SU-DHL-6 (cell line): ENCODE data around the gene KLF3.

ENCODE experiments used
- H2AFZ ChIP-seq: fragments of 200-600 bp; sonication (generic); 2 replicates; pipeline ENCODE4 v1.6.1; 2014; ENCODE audit warnings: low read depth, mild to moderate bottlenecking, moderate library complexity, mixed read lengths, antibody characterized with exemption, low read length; ENCODE audit not compliant: severe bottlenecking
- H3F3A ChIP-seq: fragments of 200-600 bp; shearing (Covaris generic); 2 replicates; pipeline ENCODE4 v1.6.0; 2016; ENCODE audit warnings: antibody characterized with exemption, mild to moderate bottlenecking; ENCODE audit not compliant: insufficient read depth
- H3K27ac ChIP-seq: fragments of 200-600 bp; sonication (generic); 2 replicates; pipeline ENCODE4 v1.5.1; 2016; ENCODE audit warnings: low read depth, mild to moderate bottlenecking, low read length, moderate library complexity, mixed read lengths
- H3K27me3 ChIP-seq: fragments of 200-600 bp; sonication (generic), shearing (Covaris generic); 2 replicates; pipeline ENCODE4 v1.6.0; 2014; ENCODE audit warnings: mild to moderate bottlenecking, low read length
- H3K36me3 ChIP-seq: fragments of 200-600 bp; sonication (generic); 2 replicates; pipeline ENCODE4 v1.6.1; 2014; ENCODE audit warnings: mild to moderate bottlenecking, low read length, mixed read lengths
- H3K4me2 ChIP-seq: fragments of 300-600, 200-600 bp; shearing (Covaris generic), sonication (generic); 2 replicates; pipeline ENCODE4 v1.6.0; 2014; ENCODE audit warnings: low read length, low read depth, mild to moderate bottlenecking; ENCODE audit not compliant: poor library complexity, severe bottlenecking
- H3K4me3 ChIP-seq: fragments of 200-600 bp; sonication (generic); 2 replicates; pipeline ENCODE4 v1.5.1; 2014; ENCODE audit warnings: antibody characterized with exemption, low read length, mild to moderate bottlenecking, mixed read lengths; ENCODE audit not compliant: insufficient read depth, poor library complexity, severe bottlenecking
- H3K79me2 ChIP-seq: fragments of 200-600 bp; sonication (generic); 2 replicates; pipeline ENCODE4 v1.6.1; 2014; ENCODE audit warnings: mild to moderate bottlenecking, low read length, moderate library complexity; ENCODE audit not compliant: insufficient read depth
- H3K9ac ChIP-seq: fragments of 200-600 bp; sonication (generic); 2 replicates; pipeline ENCODE4 v1.7.0; 2014; ENCODE audit warnings: mild to moderate bottlenecking, low read length
- H3K9me2 ChIP-seq: fragments of 200-600 bp; sonication (generic); replicated peaks from 2 replicates; pipeline ENCODE4 v1.6.1; 2014; ENCODE audit warnings: low read length; ENCODE audit not compliant: insufficient read depth
- H3K9me3 ChIP-seq: fragments of 200-600 bp; sonication (generic); 2 replicates; pipeline ENCODE4 v1.6.1; 2014; ENCODE audit warnings: low read length, mixed read lengths; ENCODE audit not compliant: insufficient read depth
- H4K20me1 ChIP-seq: fragments of 200-600 bp; sonication (generic); 2 replicates; pipeline ENCODE4 v1.6.1; 2014; ENCODE audit warnings: low read depth, mild to moderate bottlenecking, antibody characterized with exemption, low read length, moderate library complexity, mixed read lengths
- EZH2phosphoT487 ChIP-seq: fragments of 200-600 bp; sonication (generic), shearing (Covaris generic); conservative IDR thresholded peaks from 2 replicates; pipeline ENCODE4 v1.6.1; 2018; ENCODE audit warnings: mild to moderate bottlenecking, antibody characterized with exemption, low read length, moderate library complexity, mixed read lengths
- TF ChIP-seq, protein P1 (sequence below): fragments of 200-600 bp; sonication (generic); IDR thresholded peaks from one replicate; pipeline ENCODE4 v1.5.1; 2017; ENCODE audit warnings: antibody characterized with exemption, mild to moderate bottlenecking, low read length, moderate library complexity; ENCODE audit not compliant: insufficient read depth, poor library complexity, severe bottlenecking

The KLF3 gene

DNA sequence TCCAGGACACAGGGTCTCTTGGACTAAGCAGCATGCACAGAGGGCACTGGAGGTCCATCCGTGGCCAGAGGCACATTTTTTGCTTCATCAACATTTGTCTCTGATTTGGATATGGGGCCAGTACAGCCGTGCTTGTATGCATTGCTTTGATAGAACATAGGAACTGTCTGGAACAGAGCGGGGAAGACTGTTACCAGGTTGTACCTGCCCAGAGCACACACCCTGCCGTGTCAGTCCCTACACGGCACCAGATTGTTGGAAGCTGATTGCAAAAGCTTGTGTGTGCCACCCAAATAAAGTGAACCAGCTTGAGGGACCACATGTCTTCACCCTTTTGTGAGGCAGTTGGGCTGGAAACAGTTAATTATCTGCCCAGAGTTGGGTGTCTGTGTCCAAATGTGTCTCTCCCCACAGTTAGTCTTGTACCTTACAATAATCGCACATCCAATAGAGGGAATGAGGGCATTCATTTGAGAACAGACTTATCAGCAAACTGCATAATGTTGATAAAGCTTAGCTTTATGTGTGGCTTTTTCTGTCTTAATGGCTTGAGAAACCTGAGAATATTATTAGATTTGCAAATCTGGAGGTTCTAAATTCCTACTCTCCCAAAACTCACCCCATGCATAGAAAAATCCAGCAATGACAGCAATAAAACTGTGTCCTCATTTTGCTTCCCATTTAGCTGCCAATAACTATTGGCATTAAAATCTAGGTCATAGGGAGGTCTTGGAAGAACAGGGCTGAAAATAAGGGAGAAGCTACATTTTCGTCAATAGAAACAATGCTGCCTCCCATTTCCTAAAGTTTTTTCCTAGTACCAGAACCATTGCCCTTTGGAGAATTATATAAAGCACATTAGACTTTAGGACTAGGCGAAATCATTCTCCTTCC lies 21.2 kb downstream of the KLF3 start:
- H3K36me3 ChIP-seq, result no peaks in the 10 kb centered on the region
- H3K4me2 ChIP-seq, result no peak overlapping the region
- no peaks in the 10 kb centered on the region for H3K27me3 ChIP-seq
- H3K9ac ChIP-seq, result no peak overlapping the region
- no peaks in the 10 kb centered on the region for H3K9me2 ChIP-seq
- no peak overlapping the region for H3K27ac ChIP-seq
- H3K9me3 ChIP-seq, result no peaks in the 10 kb centered on the region
- TF ChIP-seq, protein P1, sequence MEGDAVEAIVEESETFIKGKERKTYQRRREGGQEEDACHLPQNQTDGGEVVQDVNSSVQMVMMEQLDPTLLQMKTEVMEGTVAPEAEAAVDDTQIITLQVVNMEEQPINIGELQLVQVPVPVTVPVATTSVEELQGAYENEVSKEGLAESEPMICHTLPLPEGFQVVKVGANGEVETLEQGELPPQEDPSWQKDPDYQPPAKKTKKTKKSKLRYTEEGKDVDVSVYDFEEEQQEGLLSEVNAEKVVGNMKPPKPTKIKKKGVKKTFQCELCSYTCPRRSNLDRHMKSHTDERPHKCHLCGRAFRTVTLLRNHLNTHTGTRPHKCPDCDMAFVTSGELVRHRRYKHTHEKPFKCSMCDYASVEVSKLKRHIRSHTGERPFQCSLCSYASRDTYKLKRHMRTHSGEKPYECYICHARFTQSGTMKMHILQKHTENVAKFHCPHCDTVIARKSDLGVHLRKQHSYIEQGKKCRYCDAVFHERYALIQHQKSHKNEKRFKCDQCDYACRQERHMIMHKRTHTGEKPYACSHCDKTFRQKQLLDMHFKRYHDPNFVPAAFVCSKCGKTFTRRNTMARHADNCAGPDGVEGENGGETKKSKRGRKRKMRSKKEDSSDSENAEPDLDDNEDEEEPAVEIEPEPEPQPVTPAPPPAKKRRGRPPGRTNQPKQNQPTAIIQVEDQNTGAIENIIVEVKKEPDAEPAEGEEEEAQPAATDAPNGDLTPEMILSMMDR, result no peak
- TF ChIP-seq EZH2phosphoT487, result no peak
- no peak overlapping the region for H2AFZ ChIP-seq
- H3F3A ChIP-seq, result no peaks in the 10 kb centered on the region
- H3K4me3 ChIP-seq, result no peak overlapping the region
- H4K20me1 ChIP-seq, result no peaks in the 10 kb centered on the region
- H3K79me2 ChIP-seq, result no peaks in the 10 kb centered on the region

DNA sequence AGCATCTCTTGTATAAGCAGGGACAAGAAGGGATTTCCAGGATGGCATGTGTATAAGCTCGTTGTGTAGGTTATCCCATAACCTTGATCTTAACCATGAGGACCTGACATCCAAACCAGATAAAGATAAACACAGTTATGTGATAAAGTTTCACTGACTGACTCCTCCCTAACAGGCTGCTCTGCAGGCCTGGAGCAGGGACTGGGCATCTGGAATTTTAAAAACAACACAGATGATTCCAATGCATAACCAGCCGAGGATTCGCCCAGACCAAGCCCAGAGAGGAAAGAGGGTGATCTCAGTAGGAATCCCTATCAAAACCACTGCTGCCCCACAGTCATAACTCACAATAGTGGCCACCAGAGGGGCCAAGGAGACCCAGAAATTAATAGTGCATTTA lies 22.7 kb downstream of the KLF3 start:
- no peak overlapping the region for H3K4me2 ChIP-seq

DNA sequence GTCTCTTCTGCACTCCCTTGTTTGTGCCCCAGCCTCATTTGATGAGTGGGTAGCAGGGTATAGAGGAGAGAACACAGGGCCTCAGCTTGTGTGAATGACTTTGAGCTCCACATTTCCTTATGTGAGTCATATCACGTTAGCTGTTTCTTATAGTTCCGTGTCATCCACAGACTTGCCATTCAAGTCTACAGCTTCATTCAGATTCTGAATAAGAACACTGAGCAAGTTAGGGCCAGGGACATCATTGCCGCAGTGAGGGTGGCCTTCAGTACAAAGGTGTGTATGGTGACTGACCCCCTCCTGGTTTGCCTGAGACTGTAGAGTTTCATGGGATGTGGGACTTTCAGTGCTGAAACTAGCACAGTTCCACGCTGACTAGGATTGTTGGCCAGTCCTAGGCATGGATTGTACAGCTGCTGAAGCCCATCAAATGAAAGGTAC lies 23.6 kb downstream of the KLF3 start:
- Histone ChIP-seq H3K9me2 (no peaks in the 10 kb centered on the region), H3K27me3 (no peaks in the 10 kb centered on the region), H3K9me3 (no peaks in the 10 kb centered on the region), H4K20me1 (no peaks in the 10 kb centered on the region), H3K27ac (no peak overlapping the region), H3K4me3 (no peak overlapping the region), H3F3A (no peaks in the 10 kb centered on the region), H3K9ac (no peak overlapping the region), H2AFZ (no peak overlapping the region), H3K36me3 (no peaks in the 10 kb centered on the region), H3K79me2 (no peaks in the 10 kb centered on the region), H3K4me2 (no peak overlapping the region)
- TF ChIP-seq, protein P1, result no peak
- no peak for TF ChIP-seq EZH2phosphoT487

More for the DNA sequence above, 22.7 kb downstream of the KLF3 start:
- H3K9me3 ChIP-seq, result no peaks in the 10 kb centered on the region
- no peak overlapping the region for H2AFZ ChIP-seq
- H3K79me2 ChIP-seq, result no peaks in the 10 kb centered on the region
- no peak for TF ChIP-seq EZH2phosphoT487
- TF ChIP-seq, protein P1, result no peak
- no peaks in the 10 kb centered on the region for H3K27me3 ChIP-seq
- no peaks in the 10 kb centered on the region for H3K36me3 ChIP-seq
- H3F3A ChIP-seq, result no peaks in the 10 kb centered on the region
- no peak overlapping the region for H3K9ac ChIP-seq
- no peak overlapping the region for H3K27ac ChIP-seq
- no peaks in the 10 kb centered on the region for H3K9me2 ChIP-seq
- no peak overlapping the region for H3K4me3 ChIP-seq
- no peaks in the 10 kb centered on the region for H4K20me1 ChIP-seq
